HG03064 (cell line): ENCODE results near the gene PODXL.

Experiments used
- ATAC-seq: cut with Tn5 transposase; IDR thresholded peaks from one replicate; pipeline ENCODE4 v1.9.1; 2021; ENCODE audit warnings: low read depth; ENCODE audit not compliant: unreplicated experiment

PODXL gene

GRCh38 chr7:131556053-131556908, at the start of gene PODXL:
PODXL (minus strand) TSS chr7:131556628; CDS start chr7:131556359, 269 bp downstream.
- peak; percentile 84 for ATAC-seq

- no peak for ATAC-seq
Observed at GRCh38 chr7:131605280-131605878, 49.0 kb upstream of the PODXL start.

GRCh38 chr7:131604841-131605279, 48.4 kb upstream of the PODXL start:
- no peak for ATAC-seq

- no peak for ATAC-seq
Observed at GRCh38 chr7:131603932-131604331, 47.5 kb upstream of the PODXL start.

- no peak for ATAC-seq
Observed at GRCh38 chr7:131602994-131603372, 46.6 kb upstream of the PODXL start.

- ATAC-seq: no peak
Observed at GRCh38 chr7:131602304-131602993, 46.0 kb upstream of the PODXL start.

GRCh38 chr7:131600085-131600881, 43.9 kb upstream of the PODXL start:
- ATAC-seq: no peak

GRCh38 chr7:131596785-131597184, 40.4 kb upstream of the PODXL start:
- no peak for ATAC-seq

GRCh38 chr7:131595699-131596098, 39.3 kb upstream of the PODXL start:
- no peak for ATAC-seq

- ATAC-seq: no peak
Observed at GRCh38 chr7:131591687-131592319, 35.4 kb upstream of the PODXL start.

- ATAC-seq: no peak
Observed at GRCh38 chr7:131587315-131587923, 31.0 kb upstream of the PODXL start.

- no peak for ATAC-seq
Observed at GRCh38 chr7:131586759-131587158, 30.3 kb upstream of the PODXL start.

- no peak for ATAC-seq
Observed at GRCh38 chr7:131586259-131586658, 29.8 kb upstream of the PODXL start.

- no peak for ATAC-seq
Observed at GRCh38 chr7:131583430-131583829, 27.0 kb upstream of the PODXL start.

- no peak for ATAC-seq
Observed at GRCh38 chr7:131581241-131582051, 25.0 kb upstream of the PODXL start.

GRCh38 chr7:131578602-131579001, 22.2 kb upstream of the PODXL start:
- no peak for ATAC-seq

- no peak for ATAC-seq
Observed at GRCh38 chr7:131574741-131575140, 18.3 kb upstream of the PODXL start.

GRCh38 chr7:131570401-131570800, 14.0 kb upstream of the PODXL start:
- no peak for ATAC-seq

GRCh38 chr7:131568970-131569369, 12.5 kb upstream of the PODXL start:
- ATAC-seq: no peak
